Endothelial cell of umbilical vein (primary cell): ENCODE data around the gene ATF6B. TPM values are rescaled to one million over a fixed set of nuclear protein-coding genes. Genes with fewer than 3 reads are reported as not detected.

Experiments used
- BruUV-seq: library from RNA; stranded (reverse); fragments of 400-500 nt; replicated peaks from 2 replicates; lab custom pipeline; 2021; lab: Mats Ljungman, UMichigan
- CTCF ChIA-PET: fragments of 300-600, 350-600 bp; sonication (Branson Sonifier 250); formaldehyde crosslinking; loops from one replicate; lab custom pipeline; 2021; ENCODE audit warnings: antibody characterized with exemption, inconsistent platforms; lab: Charles Lee
- POLR2A ChIA-PET: fragments of 300-600, 350-600 bp; sonication (Branson Sonifier 250); formaldehyde crosslinking; loops from one replicate; lab custom pipeline; 2021; ENCODE audit warnings: antibody characterized with exemption, inconsistent platforms; lab: Charles Lee
- DNase-seq: peaks from one replicate; pipeline ENCODE4 v3.0.0-alpha.2; 2011; ENCODE audit warnings: low read depth, low spot score
- FAIRE-seq: peaks from 2 replicates; lab custom pipeline; 2011; peaks lifted over from hg19 to GRCh38; lab: Jason Lieb, UNC
- H2AFZ ChIP-seq: 2 replicates; pipeline ENCODE4 v1.6.0; 2012; ENCODE audit warnings: low read depth, low read length, control low read depth, inconsistent platforms
- H3K27ac ChIP-seq: 2 replicates; pipeline ENCODE4 v1.5.1; 2011; ENCODE audit warnings: low read depth, mild to moderate bottlenecking, control low read depth, low read length, moderate library complexity; ENCODE audit not compliant: insufficient read depth
- H3K27me3 ChIP-seq, 2 experiments: 2 replicates each; pipeline versions ENCODE4 v1.6.0 to v1.6.1; 2011; ENCODE audit warnings: low read length in 2 of 2, mixed read lengths in 1 of 2; ENCODE audit not compliant: control insufficient read depth in 2 of 2, insufficient read depth in 2 of 2
- H3K36me3 ChIP-seq, 2 experiments: 2 replicates in 1 of 2; 3 replicates in 1 of 2; pipeline ENCODE4 v1.5.1; 2011; ENCODE audit warnings: low read length in 2 of 2, mild to moderate bottlenecking in 1 of 2, moderate library complexity in 1 of 2; ENCODE audit not compliant: control insufficient read depth in 2 of 2, insufficient read depth in 2 of 2; ENCODE audit errors: extremely low read depth in 1 of 2
- H3K4me1 ChIP-seq: 3 replicates; pipeline ENCODE4 v1.5.1; 2011; ENCODE audit warnings: mild to moderate bottlenecking, low read length; ENCODE audit not compliant: control insufficient read depth, insufficient read depth; ENCODE audit errors: extremely low read depth
- H3K4me2 ChIP-seq: 2 replicates; pipeline ENCODE4 v1.6.1; 2011; ENCODE audit warnings: low read length, control low read depth, mixed read lengths; ENCODE audit not compliant: insufficient read depth
- H3K4me3 ChIP-seq, 3 experiments: fragments of 200-600 bp in 1 of 3; sonication (generic), shearing (Covaris generic) in 1 of 3; replicated peaks in 1 of 3; 2 replicates each; pipeline ENCODE4 v1.5.1; 2011 to 2016; ENCODE audit warnings: control low read depth in 3 of 3, low read length in 3 of 3, mild to moderate bottlenecking in 2 of 3, inconsistent platforms in 1 of 3, low read depth in 1 of 3, moderate library complexity in 1 of 3; ENCODE audit not compliant: insufficient read depth in 1 of 3
- H3K79me2 ChIP-seq: 2 replicates; pipeline ENCODE4 v1.6.0; 2012; ENCODE audit warnings: low read length, inconsistent platforms; ENCODE audit not compliant: control insufficient read depth, insufficient read depth
- H3K9ac ChIP-seq: replicated peaks from 2 replicates; pipeline ENCODE3; 2011; ENCODE audit warnings: low read length, control low read depth; ENCODE audit not compliant: insufficient read depth; ENCODE audit errors: extremely low read depth
- H3K9me1 ChIP-seq: replicated peaks from 3 replicates; pipeline ENCODE4 v1.6.0; 2011; ENCODE audit warnings: mild to moderate bottlenecking, low read length; ENCODE audit not compliant: control insufficient read depth, insufficient read depth; ENCODE audit errors: extremely low read depth
- H3K9me3 ChIP-seq: replicated peaks from 2 replicates; pipeline ENCODE4 v1.5.1; 2012; ENCODE audit warnings: low read length, inconsistent platforms; ENCODE audit not compliant: control insufficient read depth, insufficient read depth
- H4K20me1 ChIP-seq: replicated peaks from 2 replicates; pipeline ENCODE3; 2011; ENCODE audit warnings: mild to moderate bottlenecking, low read length; ENCODE audit not compliant: control insufficient read depth, insufficient read depth; ENCODE audit errors: extremely low read depth
- EZH2 ChIP-seq: IDR thresholded peaks from 2 replicates; pipeline ENCODE4 v1.6.1; 2012; ENCODE audit warnings: borderline replicate concordance, low read depth, mild to moderate bottlenecking, moderate library complexity, low read length, inconsistent platforms; ENCODE audit not compliant: severe bottlenecking
- FOS ChIP-seq: IDR thresholded peaks from 2 replicates; pipeline ENCODE4 v1.6.1; 2011; ENCODE audit warnings: mild to moderate bottlenecking, low read length, moderate library complexity, borderline replicate concordance; ENCODE audit not compliant: insufficient read depth
- GATA2 ChIP-seq: IDR thresholded peaks from 2 replicates; pipeline ENCODE4 v1.7.0; 2011; ENCODE audit warnings: low read depth, mild to moderate bottlenecking, moderate library complexity, mixed read lengths, low read length; ENCODE audit not compliant: insufficient read length, insufficient read depth
- JUN ChIP-seq: IDR thresholded peaks from 2 replicates; pipeline ENCODE4 v1.6.1; 2011; ENCODE audit warnings: borderline replicate concordance, low read depth; ENCODE audit not compliant: insufficient read length, insufficient read depth
- MYC ChIP-seq: IDR thresholded peaks from one replicate; pipeline ENCODE4 v1.6.1; 2011; ENCODE audit warnings: mild to moderate bottlenecking, low read depth, low read length
- POLR2A ChIP-seq: IDR thresholded peaks from 2 replicates; pipeline ENCODE4 v1.6.1; 2012; ENCODE audit warnings: low read depth, mild to moderate bottlenecking, control low read depth, low read length
- POLR2AphosphoS5 ChIP-seq: IDR thresholded peaks from 2 replicates; pipeline ENCODE4 v1.6.1; 2012; ENCODE audit warnings: low read depth, mild to moderate bottlenecking, control low read depth, low read length, moderate library complexity; ENCODE audit not compliant: insufficient read depth
- dilution Hi-C: fragments of 300-500 bp; cut with MboI; formaldehyde crosslinking; loops from one replicate; pipeline ENCODE4 v1.15.0; 2019; ENCODE audit warnings: low sequenced_read_pairs; ENCODE audit not compliant: extremely low pct_ligation_motif_present
- intact Hi-C: fragments of 100-400 bp; cut with micrococcal nuclease; formaldehyde crosslinking; loops from one replicate; pipeline ENCODE4 v1.10.0; 2022
- polyA plus RNA-seq, 4 experiments: library from polyadenylated mRNA; depleted of rRNA in 3 of 4; stranded (reverse) in 3 of 4; unstranded in 1 of 4; fragments of >200 nt; gene quantifications; 2 replicates each; pipeline versions ENCODE4 v1.2.1 to v1.2.3, GENCODE V29; 2011 to 2012; ENCODE audit warnings: missing spikeins in 1 of 4
- total RNA-seq: library from RNA; stranded (reverse); gene quantifications from 2 replicates; pipeline ENCODE4 v1.2.3, GENCODE V29; 2021
- TF ChIP-seq, protein P1 (sequence below): IDR thresholded peaks from 2 replicates; pipeline ENCODE4 v1.6.1; 2011; ENCODE audit not compliant: insufficient read depth, insufficient read length
- TF ChIP-seq, protein P2 (sequence below), 2 donors: IDR thresholded peaks; 1 replicate in 1 of 2; 2 replicates in 1 of 2; pipeline ENCODE4 v1.5.1; 2011; ENCODE audit warnings: low read length in 2 of 2, mild to moderate bottlenecking in 2 of 2, moderate library complexity in 2 of 2, control low read depth in 1 of 2, inconsistent platforms in 1 of 2, low read depth in 1 of 2; ENCODE audit not compliant: insufficient read depth in 1 of 2; ENCODE audit errors: extremely low read depth in 1 of 2

ATF6B gene
- total and polyA plus RNA-seq, 2 donors (not counting 3 experiments of a cell fraction or from before 2014, with no cell fraction given), result 106 to 115 TPM

DNA sequence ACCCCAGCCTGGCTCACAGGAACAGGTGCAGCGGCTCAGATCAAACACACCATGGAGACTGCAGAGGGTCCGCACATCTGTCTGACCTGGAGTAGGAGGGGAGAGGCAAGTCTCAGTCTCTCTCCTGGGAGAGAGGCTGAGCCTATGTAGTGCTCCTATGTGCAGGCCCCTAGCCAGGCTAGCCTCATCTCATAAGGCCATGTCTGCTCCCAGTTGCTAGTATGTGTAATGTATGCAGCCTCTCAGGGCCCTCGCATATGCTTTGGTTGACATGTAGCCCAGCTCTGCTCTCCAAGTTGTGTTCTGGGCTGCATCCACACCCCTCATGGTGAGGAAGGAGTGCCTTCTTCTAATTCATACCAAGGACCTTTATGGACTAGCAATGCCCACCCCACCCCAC lies 30.7 kb downstream of the ATF6B start:
- Histone ChIP-seq H3K4me2 (no peak overlapping the region), H3K4me3 (no peak overlapping the region), H3K36me3 (no peaks in the 10 kb centered on the region), H3K27ac (no peak overlapping the region), H3K27me3 (peaks cover 3 to 14% of the 10 kb centered on the region in 2 experiments), H3K9me1 (no peaks in the 10 kb centered on the region), H3K9ac (no peak overlapping the region), H3K9me3 (no peaks in the 10 kb centered on the region), H3K4me1 (no peaks in the 10 kb centered on the region), H2AFZ (no peak overlapping the region), H3K79me2 (no peaks in the 10 kb centered on the region), H4K20me1 (no peaks in the 10 kb centered on the region)
- no peak for DNase-seq
- TF ChIP-seq GATA2, result no peak
- no peak for TF ChIP-seq EZH2
- no peak for TF ChIP-seq POLR2AphosphoS5
- TF ChIP-seq, protein P1, sequence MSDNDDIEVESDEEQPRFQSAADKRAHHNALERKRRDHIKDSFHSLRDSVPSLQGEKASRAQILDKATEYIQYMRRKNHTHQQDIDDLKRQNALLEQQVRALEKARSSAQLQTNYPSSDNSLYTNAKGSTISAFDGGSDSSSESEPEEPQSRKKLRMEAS, result no peak
- TF ChIP-seq MYC, result no peak
- no peak for TF ChIP-seq FOS
- no peak for TF ChIP-seq JUN
- no peak for TF ChIP-seq POLR2A
- TF ChIP-seq, protein P2, sequence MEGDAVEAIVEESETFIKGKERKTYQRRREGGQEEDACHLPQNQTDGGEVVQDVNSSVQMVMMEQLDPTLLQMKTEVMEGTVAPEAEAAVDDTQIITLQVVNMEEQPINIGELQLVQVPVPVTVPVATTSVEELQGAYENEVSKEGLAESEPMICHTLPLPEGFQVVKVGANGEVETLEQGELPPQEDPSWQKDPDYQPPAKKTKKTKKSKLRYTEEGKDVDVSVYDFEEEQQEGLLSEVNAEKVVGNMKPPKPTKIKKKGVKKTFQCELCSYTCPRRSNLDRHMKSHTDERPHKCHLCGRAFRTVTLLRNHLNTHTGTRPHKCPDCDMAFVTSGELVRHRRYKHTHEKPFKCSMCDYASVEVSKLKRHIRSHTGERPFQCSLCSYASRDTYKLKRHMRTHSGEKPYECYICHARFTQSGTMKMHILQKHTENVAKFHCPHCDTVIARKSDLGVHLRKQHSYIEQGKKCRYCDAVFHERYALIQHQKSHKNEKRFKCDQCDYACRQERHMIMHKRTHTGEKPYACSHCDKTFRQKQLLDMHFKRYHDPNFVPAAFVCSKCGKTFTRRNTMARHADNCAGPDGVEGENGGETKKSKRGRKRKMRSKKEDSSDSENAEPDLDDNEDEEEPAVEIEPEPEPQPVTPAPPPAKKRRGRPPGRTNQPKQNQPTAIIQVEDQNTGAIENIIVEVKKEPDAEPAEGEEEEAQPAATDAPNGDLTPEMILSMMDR (IDR thresholded peaks at IDR 0.05; ENCODE audit: extremely low read depth in 1 of 2, insufficient read depth in 1 of 2, low read depth in 1 of 2, low read length in 2 of 2), result no peak
- ChIA-PET CTCF (no interaction called here), POLR2A (no interaction called here)
- intact Hi-C loops (no loop called here), dilution Hi-C loops (no loop called here)
- BruUV-seq, result no TSS peak
- FAIRE-seq, result no peak
